ENCODE data around the gene MAMDC4.

DNA sequence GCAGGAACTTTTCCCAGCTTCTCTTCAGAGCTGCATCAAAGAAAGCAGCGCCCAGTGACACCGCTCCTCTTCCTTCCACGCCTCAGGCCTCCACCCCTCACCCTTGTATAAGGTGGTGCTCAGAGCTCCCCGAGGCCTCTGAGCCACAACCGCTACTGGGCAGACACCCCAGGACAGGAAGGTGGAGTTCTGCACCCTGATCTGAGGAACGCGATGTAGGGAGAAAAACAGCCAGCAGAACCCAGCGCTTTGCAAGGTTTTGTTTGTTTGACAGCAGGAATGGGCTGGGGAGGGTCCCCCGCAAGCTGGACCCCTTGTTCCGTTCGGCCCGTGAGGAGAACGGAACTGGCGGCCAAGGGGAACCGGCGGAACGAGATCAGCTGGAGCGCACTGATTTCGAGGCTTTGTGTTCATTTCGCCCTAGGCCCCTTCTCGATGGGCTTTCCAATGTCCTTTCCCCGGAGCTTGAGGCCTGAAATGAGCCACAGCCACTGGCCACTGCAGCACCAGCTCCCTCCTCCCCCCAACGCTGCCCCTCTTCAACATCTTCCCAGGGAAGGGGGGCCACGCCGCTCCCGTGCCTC is 9.8 kb downstream of the MAMDC4 start:
- TF ChIP-seq POLR2A (IDR thresholded peaks at IDR 0.05; ENCODE audit: low read depth, low read length) (no peak), POLR2AphosphoS5 (IDR thresholded peaks at IDR 0.05; ENCODE audit: low read depth, low read length) (no peak), TAF1 (IDR thresholded peaks at IDR 0.05; ENCODE audit: borderline replicate concordance, low read depth, low read length) (no peak)

All from GM12892 (cell line).